Neural cell (in vitro differentiated cells): ENCODE results near the gene DHTKD1.

ENCODE experiments used
- EP300 ChIP-seq: fragments of 450-650 bp; conservative IDR thresholded peaks from 2 replicates; pipeline ENCODE4 v1.6.1; 2014; ENCODE audit warnings: antibody characterized with exemption, mild to moderate bottlenecking, moderate library complexity; ENCODE audit not compliant: poor library complexity, severe bottlenecking
- EZH2 ChIP-seq: fragments of 200-600, 300-800 bp; shearing (Covaris generic), sonication (generic); IDR thresholded peaks from 2 replicates; pipeline ENCODE4 v1.6.1; 2014; ENCODE audit warnings: antibody characterized with exemption, low read length, borderline replicate concordance, mild to moderate bottlenecking; ENCODE audit not compliant: insufficient read depth, poor library complexity, severe bottlenecking
- POLR2AphosphoS5 ChIP-seq: IDR thresholded peaks from 2 replicates; pipeline ENCODE4 v1.6.1; 2012
- TF ChIP-seq, protein P1 (sequence below): fragments of 450-650 bp; IDR thresholded peaks from 2 replicates; pipeline ENCODE4 v1.5.1; 2014; ENCODE audit warnings: antibody characterized with exemption, mild to moderate bottlenecking, moderate library complexity; ENCODE audit not compliant: poor library complexity, severe bottlenecking

DNA sequence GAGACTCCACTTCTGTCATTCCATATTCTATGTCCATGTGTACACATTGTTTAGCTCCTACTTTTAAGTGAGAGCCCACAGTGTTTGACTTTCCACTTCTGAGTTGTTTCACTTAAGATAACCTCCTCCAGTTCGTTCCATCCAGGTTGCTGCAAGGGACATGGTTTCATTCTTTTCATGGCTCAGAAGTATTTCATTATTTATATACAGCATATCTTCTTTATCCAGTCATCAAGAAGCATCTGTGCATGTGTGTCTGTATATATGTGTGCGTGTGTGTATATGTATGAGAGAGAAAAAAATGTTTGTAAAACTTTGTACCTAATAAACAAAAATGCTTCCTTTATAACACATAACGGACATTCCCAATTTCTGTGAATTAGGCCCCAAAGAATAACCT, 66.9 kb downstream of the DHTKD1 start:
- TF ChIP-seq, protein P1, sequence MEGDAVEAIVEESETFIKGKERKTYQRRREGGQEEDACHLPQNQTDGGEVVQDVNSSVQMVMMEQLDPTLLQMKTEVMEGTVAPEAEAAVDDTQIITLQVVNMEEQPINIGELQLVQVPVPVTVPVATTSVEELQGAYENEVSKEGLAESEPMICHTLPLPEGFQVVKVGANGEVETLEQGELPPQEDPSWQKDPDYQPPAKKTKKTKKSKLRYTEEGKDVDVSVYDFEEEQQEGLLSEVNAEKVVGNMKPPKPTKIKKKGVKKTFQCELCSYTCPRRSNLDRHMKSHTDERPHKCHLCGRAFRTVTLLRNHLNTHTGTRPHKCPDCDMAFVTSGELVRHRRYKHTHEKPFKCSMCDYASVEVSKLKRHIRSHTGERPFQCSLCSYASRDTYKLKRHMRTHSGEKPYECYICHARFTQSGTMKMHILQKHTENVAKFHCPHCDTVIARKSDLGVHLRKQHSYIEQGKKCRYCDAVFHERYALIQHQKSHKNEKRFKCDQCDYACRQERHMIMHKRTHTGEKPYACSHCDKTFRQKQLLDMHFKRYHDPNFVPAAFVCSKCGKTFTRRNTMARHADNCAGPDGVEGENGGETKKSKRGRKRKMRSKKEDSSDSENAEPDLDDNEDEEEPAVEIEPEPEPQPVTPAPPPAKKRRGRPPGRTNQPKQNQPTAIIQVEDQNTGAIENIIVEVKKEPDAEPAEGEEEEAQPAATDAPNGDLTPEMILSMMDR, result no peak
- TF ChIP-seq EP300 (no peak), EZH2 (no peak), POLR2AphosphoS5 (no peak)
